WTC11 (cell line): Measurements from ENCODE around the gene AGBL4. TPM values are rescaled to one million over a fixed set of nuclear protein-coding genes. Genes with fewer than 3 reads are reported as not detected.

Experiments used
- ATAC-seq: fragments of 200-7000 bp; cut with Tn5 transposase; 2 replicates; pipeline ENCODE4 v1.10.0; 2021; ENCODE audit warnings: mild to moderate bottlenecking, moderate library complexity
- CTCF ChIA-PET: fragments of 300-600 bp; sonication (Branson Sonifier 250); formaldehyde crosslinking; loops from one replicate; lab custom pipeline; 2021; ENCODE audit warnings: antibody characterized with exemption; lab: Charles Lee
- POLR2A ChIA-PET: fragments of 350-600 bp; sonication (Branson Sonifier 250); formaldehyde crosslinking; loops from one replicate; lab custom pipeline; 2021; ENCODE audit warnings: antibody characterized with exemption; lab: Charles Lee
- DNase-seq: peaks from one replicate; pipeline ENCODE4 v3.0.0; 2021; ENCODE audit warnings: low spot score
- H3K27ac Mint-ChIP-seq: 2 replicates; pipeline ENCODE4 v1.8.0; 2021; ENCODE audit warnings: mixed read lengths
- H3K27me3 Mint-ChIP-seq: 2 replicates; pipeline ENCODE4 v1.8.0; 2021; ENCODE audit warnings: low read depth, mild to moderate bottlenecking, moderate library complexity, mixed read lengths
- H3K36me3 Mint-ChIP-seq: 2 replicates; pipeline ENCODE4 v1.8.0; 2021; ENCODE audit warnings: mixed read lengths
- H3K4me1 Mint-ChIP-seq: 2 replicates; pipeline ENCODE4 v1.8.0; 2022; ENCODE audit warnings: mixed read lengths
- H3K4me3 Mint-ChIP-seq: 2 replicates; pipeline ENCODE4 v1.8.0; 2021; ENCODE audit warnings: mild to moderate bottlenecking, moderate library complexity, mixed read lengths
- H3K9me3 Mint-ChIP-seq: 2 replicates; pipeline ENCODE4 v1.8.0; 2021; ENCODE audit warnings: mixed read lengths
- CREB1 ChIP-seq: sonication (generic); formaldehyde crosslinking; IDR thresholded peaks from 2 replicates; pipeline ENCODE4 v1.8.0; 2023; ENCODE audit warnings: mild to moderate bottlenecking, missing genetic modification reagents
- ELF4 ChIP-seq: sonication (generic); formaldehyde crosslinking; IDR thresholded peaks from 2 replicates; pipeline ENCODE4 v1.8.1; 2022; ENCODE audit warnings: low read depth, mild to moderate bottlenecking, moderate library complexity, missing genetic modification reagents
- ESRRA ChIP-seq: sonication (generic); formaldehyde crosslinking; IDR thresholded peaks from 2 replicates; pipeline ENCODE4 v1.8.1; 2022; ENCODE audit warnings: mild to moderate bottlenecking, missing genetic modification reagents, borderline replicate concordance
- IRF2 ChIP-seq: sonication (generic); formaldehyde crosslinking; IDR thresholded peaks from 2 replicates; pipeline ENCODE4 v1.8.0; 2022; ENCODE audit warnings: low read depth, missing genetic modification reagents, borderline replicate concordance
- MXD4 ChIP-seq: fragments of 250-450 bp; sonication (Bioruptor Pico); IDR thresholded peaks from 2 replicates; pipeline ENCODE4 v1.8.0; 2021; ENCODE audit warnings: mild to moderate bottlenecking, moderate library complexity, borderline replicate concordance
- NFE2L1 ChIP-seq: sonication (generic); formaldehyde crosslinking; IDR thresholded peaks from 2 replicates; pipeline ENCODE4 v1.8.1; 2023; ENCODE audit warnings: missing genetic modification reagents
- RORB ChIP-seq: fragments of 250-450 bp; sonication (Bioruptor Pico); IDR thresholded peaks from 2 replicates; pipeline ENCODE4 v1.9.0; 2021; ENCODE audit warnings: mild to moderate bottlenecking
- SMAD4 ChIP-seq: sonication (generic); formaldehyde crosslinking; IDR thresholded peaks from 2 replicates; pipeline ENCODE4 v1.8.0; 2022; ENCODE audit warnings: mild to moderate bottlenecking, missing genetic modification reagents
- SOX15 ChIP-seq: fragments of 250-450 bp; sonication (Bioruptor Pico); IDR thresholded peaks from 2 replicates; pipeline ENCODE4 v1.9.0; 2021; ENCODE audit warnings: mild to moderate bottlenecking
- TP53 ChIP-seq: sonication (generic); formaldehyde crosslinking; IDR thresholded peaks from 2 replicates; pipeline ENCODE4 v1.8.1; 2023; ENCODE audit warnings: mild to moderate bottlenecking, missing genetic modification reagents
- ZBTB21 ChIP-seq: sonication (generic); formaldehyde crosslinking; IDR thresholded peaks from 2 replicates; pipeline ENCODE4 v1.8.1; 2023; ENCODE audit warnings: mild to moderate bottlenecking, missing genetic modification reagents, borderline replicate concordance
- ZNF138 ChIP-seq: sonication (generic); formaldehyde crosslinking; conservative IDR thresholded peaks from 2 replicates; pipeline ENCODE4 v1.8.1; 2022; ENCODE audit warnings: mild to moderate bottlenecking, moderate library complexity, missing genetic modification reagents
- ZNF232 ChIP-seq: sonication (generic); formaldehyde crosslinking; IDR thresholded peaks from 2 replicates; pipeline ENCODE4 v1.8.0; 2022; ENCODE audit warnings: mild to moderate bottlenecking, missing genetic modification reagents
- ZNF317 ChIP-seq: sonication (generic); formaldehyde crosslinking; IDR thresholded peaks from 2 replicates; pipeline ENCODE4 v1.8.1; 2023; ENCODE audit warnings: low read depth, mild to moderate bottlenecking, moderate library complexity, missing genetic modification reagents, borderline replicate concordance
- total RNA-seq: library from RNA; stranded (reverse); gene quantifications from 3 replicates; pipeline ENCODE4 v1.2.3, GENCODE V29; 2021
- TF ChIP-seq, protein P1 (sequence below): sonication (generic); formaldehyde crosslinking; IDR thresholded peaks from 2 replicates; pipeline ENCODE4 v1.8.1; 2023; ENCODE audit warnings: mild to moderate bottlenecking, moderate library complexity, missing genetic modification reagents
- TF ChIP-seq, protein P2 (sequence below): sonication (generic); formaldehyde crosslinking; IDR thresholded peaks from 2 replicates; pipeline ENCODE4 v1.8.0; 2023; ENCODE audit warnings: mild to moderate bottlenecking, missing genetic modification reagents
- TF ChIP-seq, protein P3 (sequence below): sonication (generic); formaldehyde crosslinking; IDR thresholded peaks from 2 replicates; pipeline ENCODE4 v1.8.1; 2023; ENCODE audit warnings: mild to moderate bottlenecking, missing genetic modification reagents
- TF ChIP-seq, protein P4 (sequence below): fragments of 250-450 bp; sonication (Bioruptor Pico); IDR thresholded peaks from 2 replicates; pipeline ENCODE4 v2.1.2; 2022; ENCODE audit warnings: mild to moderate bottlenecking, moderate library complexity
- TF ChIP-seq, protein P5 (sequence below): sonication (generic); formaldehyde crosslinking; IDR thresholded peaks from 2 replicates; pipeline ENCODE4 v1.8.1; 2023; ENCODE audit warnings: mild to moderate bottlenecking, missing genetic modification reagents
- TF ChIP-seq, protein P6 (sequence below): fragments of 250-450 bp; sonication (Bioruptor Pico); IDR thresholded peaks from 2 replicates; pipeline ENCODE4 v1.9.0; 2021; ENCODE audit warnings: moderate library complexity, mild to moderate bottlenecking, inconsistent platforms, borderline replicate concordance

Gene AGBL4
- total RNA-seq, 1 experiment from 2014 or later: 0.87 TPM

DNA sequence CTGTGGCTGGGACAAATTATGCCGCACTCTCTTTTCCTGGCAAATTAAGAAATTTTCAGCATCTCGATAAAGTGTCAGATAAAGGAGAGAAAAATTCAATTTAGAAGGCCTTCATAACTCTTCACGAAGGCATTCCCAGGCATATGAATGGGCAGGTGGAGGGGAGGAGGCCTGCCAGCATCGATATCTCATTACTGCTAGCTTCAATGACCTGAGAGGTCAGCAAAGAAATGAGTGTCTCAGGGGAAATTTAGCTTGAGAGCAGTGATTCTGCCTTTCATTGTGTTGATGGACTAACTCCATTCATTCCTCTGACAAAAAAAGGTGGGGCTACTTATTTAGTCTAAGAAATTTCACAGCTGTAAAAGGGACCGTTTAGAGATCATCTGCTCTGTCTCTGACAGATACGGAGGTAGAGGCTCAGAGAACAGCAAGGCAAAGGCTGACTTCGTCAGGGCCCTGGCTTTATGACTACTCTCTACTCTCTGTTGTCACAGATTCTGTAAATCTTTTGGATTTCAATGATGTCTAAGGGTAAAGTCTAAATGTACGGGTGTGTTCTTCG is 1035.0 kb downstream of the AGBL4 start:
- no peaks in the 10 kb centered on the region for H3K36me3 Mint-ChIP-seq

More for the DNA sequence above, 1035.0 kb downstream of the AGBL4 start:
- no peaks in the 10 kb centered on the region for H3K27me3 Mint-ChIP-seq
- no peak for DNase-seq
- no peaks in the 10 kb centered on the region for H3K9me3 Mint-ChIP-seq
- POLR2A ChIA-PET: no interaction called here
- no peak overlapping the region for H3K4me3 Mint-ChIP-seq
- no peak overlapping the region for H3K27ac Mint-ChIP-seq
- TF ChIP-seq, protein P1, sequence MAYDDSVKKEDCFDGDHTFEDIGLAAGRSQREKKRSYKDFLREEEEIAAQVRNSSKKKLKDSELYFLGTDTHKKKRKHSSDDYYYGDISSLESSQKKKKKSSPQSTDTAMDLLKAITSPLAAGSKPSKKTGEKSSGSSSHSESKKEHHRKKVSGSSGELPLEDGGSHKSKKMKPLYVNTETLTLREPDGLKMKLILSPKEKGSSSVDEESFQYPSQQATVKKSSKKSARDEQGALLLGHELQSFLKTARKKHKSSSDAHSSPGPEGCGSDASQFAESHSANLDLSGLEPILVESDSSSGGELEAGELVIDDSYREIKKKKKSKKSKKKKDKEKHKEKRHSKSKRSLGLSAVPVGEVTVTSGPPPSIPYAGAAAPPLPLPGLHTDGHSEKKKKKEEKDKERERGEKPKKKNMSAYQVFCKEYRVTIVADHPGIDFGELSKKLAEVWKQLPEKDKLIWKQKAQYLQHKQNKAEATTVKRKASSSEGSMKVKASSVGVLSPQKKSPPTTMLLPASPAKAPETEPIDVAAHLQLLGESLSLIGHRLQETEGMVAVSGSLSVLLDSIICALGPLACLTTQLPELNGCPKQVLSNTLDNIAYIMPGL (CRISPR knock-in tag): no peak
- no peak for TF ChIP-seq ZNF317 (CRISPR knock-in tag)
- TF ChIP-seq ESRRA: no peak
- TF ChIP-seq, protein P2, sequence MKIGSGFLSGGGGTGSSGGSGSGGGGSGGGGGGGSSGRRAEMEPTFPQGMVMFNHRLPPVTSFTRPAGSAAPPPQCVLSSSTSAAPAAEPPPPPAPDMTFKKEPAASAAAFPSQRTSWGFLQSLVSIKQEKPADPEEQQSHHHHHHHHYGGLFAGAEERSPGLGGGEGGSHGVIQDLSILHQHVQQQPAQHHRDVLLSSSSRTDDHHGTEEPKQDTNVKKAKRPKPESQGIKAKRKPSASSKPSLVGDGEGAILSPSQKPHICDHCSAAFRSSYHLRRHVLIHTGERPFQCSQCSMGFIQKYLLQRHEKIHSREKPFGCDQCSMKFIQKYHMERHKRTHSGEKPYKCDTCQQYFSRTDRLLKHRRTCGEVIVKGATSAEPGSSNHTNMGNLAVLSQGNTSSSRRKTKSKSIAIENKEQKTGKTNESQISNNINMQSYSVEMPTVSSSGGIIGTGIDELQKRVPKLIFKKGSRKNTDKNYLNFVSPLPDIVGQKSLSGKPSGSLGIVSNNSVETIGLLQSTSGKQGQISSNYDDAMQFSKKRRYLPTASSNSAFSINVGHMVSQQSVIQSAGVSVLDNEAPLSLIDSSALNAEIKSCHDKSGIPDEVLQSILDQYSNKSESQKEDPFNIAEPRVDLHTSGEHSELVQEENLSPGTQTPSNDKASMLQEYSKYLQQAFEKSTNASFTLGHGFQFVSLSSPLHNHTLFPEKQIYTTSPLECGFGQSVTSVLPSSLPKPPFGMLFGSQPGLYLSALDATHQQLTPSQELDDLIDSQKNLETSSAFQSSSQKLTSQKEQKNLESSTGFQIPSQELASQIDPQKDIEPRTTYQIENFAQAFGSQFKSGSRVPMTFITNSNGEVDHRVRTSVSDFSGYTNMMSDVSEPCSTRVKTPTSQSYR: no peak
- TF ChIP-seq, protein P3, sequence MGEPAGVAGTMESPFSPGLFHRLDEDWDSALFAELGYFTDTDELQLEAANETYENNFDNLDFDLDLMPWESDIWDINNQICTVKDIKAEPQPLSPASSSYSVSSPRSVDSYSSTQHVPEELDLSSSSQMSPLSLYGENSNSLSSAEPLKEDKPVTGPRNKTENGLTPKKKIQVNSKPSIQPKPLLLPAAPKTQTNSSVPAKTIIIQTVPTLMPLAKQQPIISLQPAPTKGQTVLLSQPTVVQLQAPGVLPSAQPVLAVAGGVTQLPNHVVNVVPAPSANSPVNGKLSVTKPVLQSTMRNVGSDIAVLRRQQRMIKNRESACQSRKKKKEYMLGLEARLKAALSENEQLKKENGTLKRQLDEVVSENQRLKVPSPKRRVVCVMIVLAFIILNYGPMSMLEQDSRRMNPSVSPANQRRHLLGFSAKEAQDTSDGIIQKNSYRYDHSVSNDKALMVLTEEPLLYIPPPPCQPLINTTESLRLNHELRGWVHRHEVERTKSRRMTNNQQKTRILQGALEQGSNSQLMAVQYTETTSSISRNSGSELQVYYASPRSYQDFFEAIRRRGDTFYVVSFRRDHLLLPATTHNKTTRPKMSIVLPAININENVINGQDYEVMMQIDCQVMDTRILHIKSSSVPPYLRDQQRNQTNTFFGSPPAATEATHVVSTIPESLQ (CRISPR knock-in tag): no peak
- TF ChIP-seq ELF4 (CRISPR knock-in tag): no peak
- TF ChIP-seq SOX15: no peak
- no peak for TF ChIP-seq ZNF232 (CRISPR knock-in tag)
- no peak for TF ChIP-seq RORB
- no peak for TF ChIP-seq ZBTB21 (CRISPR knock-in tag)
- TF ChIP-seq NFE2L1: no peak
- no peak for TF ChIP-seq IRF2 (CRISPR knock-in tag)
- TF ChIP-seq CREB1 (CRISPR knock-in tag): no peak
- TF ChIP-seq MXD4 (CRISPR knock-in tag): no peak
- TF ChIP-seq ZNF138 (CRISPR knock-in tag): no peak
- TF ChIP-seq, protein P4, sequence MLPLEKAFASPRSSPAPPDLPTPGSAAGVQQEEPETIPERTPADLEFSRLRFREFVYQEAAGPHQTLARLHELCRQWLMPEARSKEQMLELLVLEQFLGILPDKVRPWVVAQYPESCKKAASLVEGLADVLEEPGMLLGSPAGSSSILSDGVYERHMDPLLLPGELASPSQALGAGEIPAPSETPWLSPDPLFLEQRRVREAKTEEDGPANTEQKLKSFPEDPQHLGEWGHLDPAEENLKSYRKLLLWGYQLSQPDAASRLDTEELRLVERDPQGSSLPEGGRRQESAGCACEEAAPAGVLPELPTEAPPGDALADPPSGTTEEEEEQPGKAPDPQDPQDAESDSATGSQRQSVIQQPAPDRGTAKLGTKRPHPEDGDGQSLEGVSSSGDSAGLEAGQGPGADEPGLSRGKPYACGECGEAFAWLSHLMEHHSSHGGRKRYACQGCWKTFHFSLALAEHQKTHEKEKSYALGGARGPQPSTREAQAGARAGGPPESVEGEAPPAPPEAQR: no peak
- TF ChIP-seq, protein P5, sequence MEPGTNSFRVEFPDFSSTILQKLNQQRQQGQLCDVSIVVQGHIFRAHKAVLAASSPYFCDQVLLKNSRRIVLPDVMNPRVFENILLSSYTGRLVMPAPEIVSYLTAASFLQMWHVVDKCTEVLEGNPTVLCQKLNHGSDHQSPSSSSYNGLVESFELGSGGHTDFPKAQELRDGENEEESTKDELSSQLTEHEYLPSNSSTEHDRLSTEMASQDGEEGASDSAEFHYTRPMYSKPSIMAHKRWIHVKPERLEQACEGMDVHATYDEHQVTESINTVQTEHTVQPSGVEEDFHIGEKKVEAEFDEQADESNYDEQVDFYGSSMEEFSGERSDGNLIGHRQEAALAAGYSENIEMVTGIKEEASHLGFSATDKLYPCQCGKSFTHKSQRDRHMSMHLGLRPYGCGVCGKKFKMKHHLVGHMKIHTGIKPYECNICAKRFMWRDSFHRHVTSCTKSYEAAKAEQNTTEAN (CRISPR knock-in tag): no peak
- TF ChIP-seq, protein P6, sequence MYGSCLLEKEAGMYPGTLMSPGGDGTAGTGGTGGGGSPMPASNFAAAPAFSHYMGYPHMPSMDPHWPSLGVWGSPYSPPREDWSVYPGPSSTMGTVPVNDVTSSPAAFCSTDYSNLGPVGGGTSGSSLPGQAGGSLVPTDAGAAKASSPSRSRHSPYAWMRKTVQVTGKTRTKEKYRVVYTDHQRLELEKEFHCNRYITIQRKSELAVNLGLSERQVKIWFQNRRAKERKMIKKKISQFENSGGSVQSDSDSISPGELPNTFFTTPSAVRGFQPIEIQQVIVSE: no peak
- TF ChIP-seq TP53: no peak
- no peak for TF ChIP-seq SMAD4
- TF ChIP-seq, all 79 proteins: peak for 0
- no peak for ATAC-seq
- H3K4me1 Mint-ChIP-seq: no peaks in the 10 kb centered on the region
- CTCF ChIA-PET: no interaction called here
